ENCODE results near the gene PID1.

The PID1 gene

DNA sequence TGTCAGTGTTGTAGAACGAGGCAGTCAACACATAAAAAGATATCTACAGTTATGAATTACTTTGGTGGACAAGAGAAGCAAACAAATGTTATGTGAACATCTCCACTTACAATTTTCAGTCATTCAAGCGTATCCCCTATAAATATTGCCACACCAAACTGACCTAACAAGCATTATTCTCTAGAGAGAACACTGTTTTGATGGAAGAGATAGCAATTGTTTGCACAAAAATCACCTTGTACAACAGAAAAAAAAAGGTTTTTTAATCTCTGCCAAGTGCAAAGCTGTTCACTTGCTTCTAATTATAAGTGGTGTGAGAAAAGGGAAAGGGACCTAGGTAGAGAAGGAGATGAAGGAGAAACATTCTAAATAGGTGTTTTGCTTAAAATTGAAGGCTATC is 33.8 kb downstream of the PID1 start:
- H3K4me3 ChIP-seq (ENCODE audit: low read length) = no peak overlapping the region

DNA sequence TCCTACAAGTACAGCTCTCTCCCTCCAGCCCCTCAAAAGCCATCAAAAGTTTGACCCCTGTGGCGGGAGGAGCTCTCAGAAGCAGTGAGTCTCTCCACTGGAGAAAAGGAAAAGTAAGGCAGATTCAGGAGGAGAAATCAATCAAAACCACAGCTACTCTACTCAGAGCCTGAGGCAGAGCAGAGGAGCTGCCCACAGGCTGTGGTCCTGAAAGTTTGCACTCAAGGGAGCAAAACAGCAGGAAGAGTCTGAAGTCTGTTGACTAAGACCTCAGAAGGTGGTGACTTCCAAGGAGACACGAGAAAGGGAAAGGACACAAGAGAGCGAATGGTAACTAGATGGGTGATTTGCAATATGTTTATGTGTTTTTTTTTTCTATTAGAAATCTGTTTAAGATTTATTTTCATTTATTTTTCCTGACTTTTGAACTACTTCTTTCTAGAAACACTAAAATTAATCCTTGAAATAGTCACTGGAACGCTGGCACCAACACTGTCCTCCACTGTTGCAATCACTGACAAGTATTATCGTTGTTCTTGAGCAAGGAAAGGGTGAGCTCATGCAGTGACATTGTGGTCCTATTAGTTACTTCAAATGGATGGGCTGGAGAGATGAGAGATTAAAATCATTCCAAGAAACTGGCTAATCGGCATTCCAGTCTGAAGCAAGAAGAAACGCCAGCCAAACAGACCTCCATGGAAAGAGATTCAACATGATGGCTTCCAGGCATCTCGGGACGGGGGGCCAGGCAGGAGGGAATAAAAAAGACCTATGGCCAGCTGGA is 35.8 kb downstream of the PID1 start:
- H3K4me3 ChIP-seq (ENCODE audit: low read length) = no peak overlapping the region
- TF ChIP-seq, protein P1, sequence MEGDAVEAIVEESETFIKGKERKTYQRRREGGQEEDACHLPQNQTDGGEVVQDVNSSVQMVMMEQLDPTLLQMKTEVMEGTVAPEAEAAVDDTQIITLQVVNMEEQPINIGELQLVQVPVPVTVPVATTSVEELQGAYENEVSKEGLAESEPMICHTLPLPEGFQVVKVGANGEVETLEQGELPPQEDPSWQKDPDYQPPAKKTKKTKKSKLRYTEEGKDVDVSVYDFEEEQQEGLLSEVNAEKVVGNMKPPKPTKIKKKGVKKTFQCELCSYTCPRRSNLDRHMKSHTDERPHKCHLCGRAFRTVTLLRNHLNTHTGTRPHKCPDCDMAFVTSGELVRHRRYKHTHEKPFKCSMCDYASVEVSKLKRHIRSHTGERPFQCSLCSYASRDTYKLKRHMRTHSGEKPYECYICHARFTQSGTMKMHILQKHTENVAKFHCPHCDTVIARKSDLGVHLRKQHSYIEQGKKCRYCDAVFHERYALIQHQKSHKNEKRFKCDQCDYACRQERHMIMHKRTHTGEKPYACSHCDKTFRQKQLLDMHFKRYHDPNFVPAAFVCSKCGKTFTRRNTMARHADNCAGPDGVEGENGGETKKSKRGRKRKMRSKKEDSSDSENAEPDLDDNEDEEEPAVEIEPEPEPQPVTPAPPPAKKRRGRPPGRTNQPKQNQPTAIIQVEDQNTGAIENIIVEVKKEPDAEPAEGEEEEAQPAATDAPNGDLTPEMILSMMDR (IDR thresholded peaks at IDR 0.05; ENCODE audit: insufficient read depth, low read depth, low read length, missing control alignments) = no peak
- peak; percentile 44 for DNase-seq (ENCODE audit: low read depth)

More for the DNA sequence above, 33.8 kb downstream of the PID1 start:
- no peak for DNase-seq (ENCODE audit: low read depth)
- TF ChIP-seq, protein P1 (IDR thresholded peaks at IDR 0.05; ENCODE audit: insufficient read depth, low read depth, low read length, missing control alignments) = no peak

DNA sequence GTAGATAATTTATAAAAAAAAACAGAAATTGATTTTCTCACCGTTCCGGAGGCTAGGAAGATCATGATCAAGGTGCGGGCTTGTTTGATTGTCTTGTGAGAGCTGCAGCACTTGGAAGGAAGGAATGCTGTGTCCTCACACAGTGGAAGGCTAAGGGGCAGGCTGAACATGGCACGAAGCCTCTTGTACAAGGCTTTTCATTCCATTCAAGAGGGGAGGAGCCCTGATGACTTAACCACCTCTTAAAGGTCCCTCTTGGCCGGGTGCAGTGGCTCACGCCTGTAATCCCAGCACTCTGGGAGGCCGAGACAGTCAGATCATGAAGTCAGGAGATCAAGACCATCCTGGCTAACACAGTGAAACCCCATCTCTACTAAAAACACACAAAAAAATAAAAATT is 39.2 kb downstream of the PID1 start:
- TF ChIP-seq, protein P1 (IDR thresholded peaks at IDR 0.05; ENCODE audit: insufficient read depth, low read depth, low read length, missing control alignments) = no peak
- no peak for DNase-seq (ENCODE audit: low read depth)
- H3K4me3 ChIP-seq (ENCODE audit: low read length) = no peak overlapping the region

DNA sequence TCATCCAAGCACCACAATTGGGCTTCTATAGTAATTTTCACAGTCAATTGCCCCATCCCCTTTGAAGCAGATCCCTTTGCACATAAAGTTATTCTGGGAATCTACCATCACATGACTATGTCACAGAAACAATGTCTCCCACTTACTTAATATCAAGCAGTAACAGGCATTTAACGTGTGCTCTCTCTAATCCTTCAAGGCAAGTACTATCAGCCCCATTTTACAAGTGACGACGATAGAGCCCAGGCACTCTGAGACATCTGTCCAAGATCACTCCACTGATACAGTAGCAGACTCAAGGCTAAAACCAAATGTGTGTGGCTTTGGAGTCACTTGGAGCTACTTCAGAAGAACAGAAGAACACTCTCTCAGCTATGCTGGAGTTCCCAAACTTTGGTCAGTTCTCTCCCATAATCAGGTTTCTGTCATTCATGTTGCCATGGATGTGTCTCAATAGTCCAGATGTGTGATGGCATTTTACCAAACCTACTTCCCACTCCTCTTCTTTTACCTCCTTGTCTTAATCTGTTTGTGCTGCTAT is 39.7 kb downstream of the PID1 start:
- H3K4me3 ChIP-seq (ENCODE audit: low read length) = no peak overlapping the region
- TF ChIP-seq, protein P1 (IDR thresholded peaks at IDR 0.05; ENCODE audit: insufficient read depth, low read depth, low read length, missing control alignments) = no peak
- DNase-seq (ENCODE audit: low read depth) = no peak

DNA sequence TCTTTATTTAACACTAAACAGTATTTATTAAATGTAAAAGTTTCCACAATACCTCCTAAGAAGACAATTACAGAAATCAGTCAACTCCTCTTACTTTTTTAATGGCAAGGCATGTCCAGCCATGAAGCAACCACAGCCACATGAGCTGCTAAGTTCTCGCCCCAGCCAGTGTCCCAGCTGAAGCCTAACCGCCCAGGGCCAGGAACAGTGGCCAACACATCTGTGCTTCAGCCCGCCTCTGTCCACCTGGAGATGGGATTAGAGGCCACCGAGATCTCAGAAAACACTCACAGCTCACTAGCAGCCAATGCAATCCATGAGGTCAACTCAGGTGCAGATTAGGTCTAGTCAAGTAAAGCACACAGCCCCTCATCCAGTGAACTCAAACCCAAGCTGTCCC is 40.2 kb downstream of the PID1 start:
- no peak overlapping the region for H3K4me3 ChIP-seq (ENCODE audit: low read length)
- no peak for DNase-seq (ENCODE audit: low read depth)
- TF ChIP-seq, protein P1 (IDR thresholded peaks at IDR 0.05; ENCODE audit: insufficient read depth, low read depth, low read length, missing control alignments) = no peak

DNA sequence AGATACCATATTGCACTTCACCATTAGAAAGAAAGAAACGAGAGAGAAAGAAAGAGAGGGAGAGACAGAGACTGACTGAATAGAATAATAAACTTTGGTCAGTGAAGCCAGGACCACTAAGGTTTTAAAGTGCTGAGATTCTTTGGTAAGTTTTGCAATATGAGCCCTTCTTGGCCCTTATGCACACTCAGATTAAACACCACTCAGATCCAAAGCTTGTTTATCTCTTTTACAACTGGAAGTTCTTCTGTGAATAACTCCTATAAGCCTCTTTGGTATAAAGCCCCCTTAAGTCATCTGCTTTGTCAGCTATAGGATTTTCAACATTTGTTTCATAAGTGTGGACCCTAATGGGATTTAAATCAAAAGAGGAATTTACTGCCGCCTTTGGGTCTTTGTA is 40.8 kb downstream of the PID1 start:
- no peak for DNase-seq (ENCODE audit: low read depth)
- TF ChIP-seq, protein P1 (IDR thresholded peaks at IDR 0.05; ENCODE audit: insufficient read depth, low read depth, low read length, missing control alignments) = no peak
- no peak overlapping the region for H3K4me3 ChIP-seq (ENCODE audit: low read length)

DNA sequence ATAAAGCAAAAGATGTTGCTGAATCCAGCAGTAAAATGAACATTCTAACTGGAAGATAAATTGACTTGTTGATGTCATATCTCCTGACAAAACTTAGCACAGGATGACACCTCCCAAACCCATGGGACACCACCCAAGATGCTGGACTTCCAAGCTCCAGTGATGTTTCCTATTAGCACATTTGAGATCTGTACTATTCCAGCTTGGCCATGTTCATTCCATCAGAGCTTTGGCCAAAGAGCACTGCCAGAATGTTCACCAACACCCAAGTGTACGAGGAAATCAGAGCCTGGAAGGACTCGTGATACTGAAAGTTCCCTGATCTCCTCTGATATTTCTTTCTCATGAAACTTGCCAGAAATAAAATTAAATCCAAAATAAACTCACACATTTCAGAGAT is 44.7 kb downstream of the PID1 start:
- no peak overlapping the region for H3K4me3 ChIP-seq (ENCODE audit: low read length)
- no peak for DNase-seq (ENCODE audit: low read depth)
- TF ChIP-seq, protein P1 (IDR thresholded peaks at IDR 0.05; ENCODE audit: insufficient read depth, low read depth, low read length, missing control alignments) = no peak
